IMR-90 (cell line): Measurements from ENCODE around the gene DPM1. TPM values are rescaled to one million over a fixed set of nuclear protein-coding genes. Genes with fewer than 3 reads are reported as not detected.

Experiments used
- ATAC-seq: fragments of 200-7000 bp; cut with Tn5 transposase; 2 replicates; pipeline ENCODE4 v1.9.1; 2020; ENCODE audit warnings: low read depth, mild to moderate bottlenecking, moderate library complexity
- BruUV-seq: library from RNA; stranded (reverse); fragments of 400-500 nt; replicated peaks from 2 replicates; lab custom pipeline; 2021; lab: Mats Ljungman, UMichigan
- CTCF ChIA-PET: fragments of 300-600 bp; formaldehyde crosslinking; extraction: SDS; loops from one replicate; lab custom pipeline; 2021; ENCODE audit warnings: antibody characterized with exemption; lab: Yijun Ruan, JAX
- POLR2A ChIA-PET: fragments of 300-600 bp; sonication (Branson Sonifier 250); formaldehyde crosslinking; loops from one replicate; lab custom pipeline; 2022; ENCODE audit warnings: antibody characterized with exemption; ENCODE audit not compliant: unreplicated experiment; lab: Charles Lee
- DNase-seq: peaks from one replicate; pipeline ENCODE4 v3.0.0; 2013
- H2AFZ ChIP-seq: replicated peaks from 2 replicates; pipeline ENCODE3; 2013; ENCODE audit warnings: low read length, mild to moderate bottlenecking; ENCODE audit not compliant: poor library complexity
- H2AK5ac ChIP-seq: 2 replicates; pipeline ENCODE4 v1.6.1; 2013; ENCODE audit warnings: low read depth, low read length, inconsistent platforms
- H2AK9ac ChIP-seq: replicated peaks from 2 replicates; pipeline ENCODE3; 2013; ENCODE audit warnings: mild to moderate bottlenecking, low read depth, low read length, moderate library complexity; ENCODE audit not compliant: poor library complexity
- H2BK120ac ChIP-seq: 2 replicates; pipeline ENCODE4 v1.6.1; 2013; ENCODE audit warnings: low read depth, low read length, inconsistent platforms
- H2BK15ac ChIP-seq: 3 replicates; pipeline ENCODE4 v1.6.1; 2013; ENCODE audit warnings: low read depth, low read length, inconsistent platforms
- H2BK20ac ChIP-seq: 2 replicates; pipeline ENCODE4 v1.6.1; 2013; ENCODE audit warnings: low read depth, mild to moderate bottlenecking, inconsistent platforms, low read length, moderate library complexity
- H2BK5ac ChIP-seq: 2 replicates; pipeline ENCODE4 v1.6.1; 2013; ENCODE audit warnings: mild to moderate bottlenecking, low read depth, low read length, inconsistent platforms; ENCODE audit not compliant: poor library complexity, severe bottlenecking
- H3K14ac ChIP-seq: replicated peaks from 2 replicates; pipeline ENCODE4 v1.6.1; 2013; ENCODE audit warnings: low read depth, low read length, inconsistent platforms
- H3K18ac ChIP-seq: 2 replicates; pipeline ENCODE4 v1.6.1; 2013; ENCODE audit warnings: low read depth, low read length, control low read depth
- H3K23ac ChIP-seq: 2 replicates; pipeline ENCODE4 v1.6.1; 2013; ENCODE audit warnings: low read depth, low read length, inconsistent platforms
- H3K27ac ChIP-seq: 2 replicates; pipeline ENCODE4 v1.5.1; 2013; ENCODE audit warnings: mild to moderate bottlenecking, control low read depth, low read length; ENCODE audit not compliant: insufficient read depth
- H3K27me3 ChIP-seq: 2 replicates; pipeline ENCODE4 v1.6.1; 2013; ENCODE audit warnings: low read length; ENCODE audit not compliant: control insufficient read depth, insufficient read depth
- H3K36me3 ChIP-seq: 2 replicates; pipeline ENCODE4 v1.6.1; 2013; ENCODE audit warnings: low read length, mixed read lengths; ENCODE audit not compliant: control insufficient read depth, insufficient read depth
- H3K4ac ChIP-seq: 2 replicates; pipeline ENCODE4 v1.6.1; 2013; ENCODE audit warnings: low read depth, low read length, inconsistent platforms
- H3K4me1 ChIP-seq: 2 replicates; pipeline ENCODE4 v1.6.1; 2013; ENCODE audit warnings: low read length, mixed read lengths; ENCODE audit not compliant: control insufficient read depth, insufficient read depth
- H3K4me2 ChIP-seq: 2 replicates; pipeline ENCODE4 v1.6.1; 2013; ENCODE audit warnings: low read depth, mild to moderate bottlenecking, control low read depth, low read length, moderate library complexity
- H3K4me3 ChIP-seq: 2 replicates; pipeline ENCODE4 v1.5.1; 2013; ENCODE audit warnings: low read depth, mild to moderate bottlenecking, control low read depth, low read length, moderate library complexity; ENCODE audit not compliant: insufficient read depth
- H3K56ac ChIP-seq: 2 replicates; pipeline ENCODE4 v1.6.1; 2013; ENCODE audit warnings: low read length, inconsistent platforms; ENCODE audit not compliant: insufficient read depth; ENCODE audit errors: extremely low read depth
- H3K79me1 ChIP-seq, 2 experiments: 2 replicates each; pipeline ENCODE4 v1.6.1; 2013; ENCODE audit warnings: low read length in 2 of 2, inconsistent platforms in 1 of 2, low read depth in 1 of 2
- H3K9ac ChIP-seq: 2 replicates; pipeline ENCODE4 v1.6.1; 2013; ENCODE audit warnings: low read depth, low read length, control low read depth
- H3K9me1 ChIP-seq: 2 replicates; pipeline ENCODE4 v1.6.1; 2013; ENCODE audit warnings: low read length, inconsistent platforms; ENCODE audit not compliant: insufficient read depth
- H3K9me3 ChIP-seq: 2 replicates; pipeline ENCODE4 v1.6.1; 2013; ENCODE audit warnings: low read length; ENCODE audit not compliant: control insufficient read depth, insufficient read depth
- H4K20me1 ChIP-seq: 2 replicates; pipeline ENCODE4 v1.6.1; 2013; ENCODE audit warnings: low read length, inconsistent platforms; ENCODE audit not compliant: insufficient read depth
- H4K5ac ChIP-seq: 2 replicates; pipeline ENCODE4 v1.6.1; 2013; ENCODE audit warnings: mild to moderate bottlenecking, low read depth, low read length, control low read depth
- H4K8ac ChIP-seq, 2 experiments: 2 replicates each; pipeline ENCODE4 v1.6.1; 2013; ENCODE audit warnings: low read depth in 2 of 2, low read length in 2 of 2, control low read depth in 1 of 2, inconsistent platforms in 1 of 2
- H4K91ac ChIP-seq: 2 replicates; pipeline ENCODE4 v1.6.1; 2013; ENCODE audit warnings: low read depth, low read length, inconsistent platforms; ENCODE audit not compliant: insufficient read depth
- CHD1 ChIP-seq: IDR thresholded peaks from 2 replicates; pipeline ENCODE4 v1.6.1; 2012; ENCODE audit warnings: low read depth, low read length, improper control_type of control experiment
- WGBS, 2 experiments: methylation state at CpG; one replicate each; pipeline versions ENCODE4 v1.1.5 to v1.1.7; 2013; ENCODE audit warnings: missing lambda C conversion rate in 2 of 2; ENCODE audit not compliant: insufficient read length in 1 of 2; ENCODE audit errors: extremely low coverage in 2 of 2; 5-methylcytosine and 5-hydroxymethylcytosine counted together
- dilution Hi-C: fragments of 300-500 bp; cut with HindIII; formaldehyde crosslinking; loops from one replicate; pipeline ENCODE4 v1.14.3; 2018; ENCODE audit warnings: low sequenced_read_pairs; ENCODE audit not compliant: unreplicated experiment
- in situ Hi-C: fragments of 300-500 bp; cut with MboI; formaldehyde crosslinking; loops from 3 replicates; pipeline ENCODE4 v1.14.3; 2019; ENCODE audit warnings: low sequenced_read_pairs, inconsistent platforms, mixed read lengths
- intact Hi-C: fragments of 100-400 bp; cut with micrococcal nuclease; formaldehyde crosslinking; loops from 2 replicates; pipeline ENCODE4 v1.10.0; 2022
- polyA plus RNA-seq, 3 experiments: library from polyadenylated mRNA; depleted of rRNA; stranded (reverse); fragments of >200 nt; gene quantifications; 2 replicates each; pipeline ENCODE4 v1.2.3, GENCODE V29; 2012; ENCODE audit warnings: low replicate concordance in 1 of 3
- total RNA-seq: library from RNA; depleted of rRNA; stranded (reverse); fragments of >200 nt; gene quantifications from 2 replicates; pipeline ENCODE4 v1.2.3, GENCODE V29; 2012

DPM1 gene
- total and polyA plus RNA-seq, 2 of the 4 experiments (the other 2 are of a cell fraction) = 59.1 to 89.1 TPM

- Histone ChIP-seq H3K79me1 (peaks cover 8 to 62% of the 10 kb centered on the region in 2 experiments; a peak in 3 of 4 replicates), H3K4me3 (no peak overlapping the region), H3K4me2 (peak overlapping the region; percentile 56), H2AFZ (no peak overlapping the region), H4K20me1 (peaks cover 94% of the 10 kb centered on the region), H2BK15ac (no peak overlapping the region), H3K9me1 (peaks cover 25% of the 10 kb centered on the region), H2AK9ac (no peak overlapping the region), H3K4ac (no peak overlapping the region), H3K14ac (no peak overlapping the region), H2BK20ac (no peak overlapping the region), H3K18ac (no peak overlapping the region), H3K9me3 (no peaks in the 10 kb centered on the region), H3K36me3 (peaks cover 3% of the 10 kb centered on the region; the same call in 1 of the 2 replicates), H4K8ac (no peak overlapping the region), H3K4me1 (peaks cover 23% of the 10 kb centered on the region), H3K9ac (no peak overlapping the region), H4K91ac (no peak overlapping the region), H2AK5ac (no peak overlapping the region), H3K27ac (no peak overlapping the region), H2BK120ac (no peak overlapping the region), H3K23ac (no peak overlapping the region), H3K56ac (no peak overlapping the region), H3K27me3 (no peaks in the 10 kb centered on the region), H4K5ac (no peak overlapping the region), H2BK5ac (peak overlapping the region; percentile 41)
- ChIA-PET CTCF (interaction anchor here (0.7 to 1.3 kb wide), 3 partner anchors 10 to 116 kb away, joined by 3 read pairs; partner anchors contain the start of gene BCAS4), POLR2A (interaction anchor here (0.6 kb wide), 1 partner anchor 279 kb away, joined by 4 read pairs; no protein-coding TSS in a partner anchor)
- no CpG with 5 or more reads among the region's 3 CpGs for WGBS, 2 experiments
- no TSS peak for BruUV-seq
- dilution Hi-C loops (loop anchor here (25.0 kb wide), 1 partner anchor 99 kb away; no protein-coding TSS in a partner anchor), in situ Hi-C loops (no loop called here), intact Hi-C loops (loop anchor here (5.0 kb wide), 1 partner anchor 94 kb away; no protein-coding TSS in a partner anchor)
- peak; percentile 85 for DNase-seq
- TF ChIP-seq CHD1 = no peak
- peak; percentile 38 for ATAC-seq
Observed at GRCh38 chr20:50911030-50911429, 47.3 kb downstream of the DPM1 start.
